Peyer's patch (tissue), 4 donors: ENCODE measurements around the gene PHACTR3. TPM values are rescaled to one million over a fixed set of nuclear protein-coding genes. Genes with fewer than 3 reads are reported as not detected.
"Not testable (repeated sequence)": the region's sequence is repeated elsewhere in the genome, so short reads cannot be mapped to it uniquely, and the experiment has no call there.

Experiments
- DNase-seq, 3 donors: peaks; one replicate each; pipeline ENCODE4 v3.0.0-alpha.2; 2017 to 2019
- H3K27ac ChIP-seq, 4 donors: fragments of 200-600 bp; sonication (generic); one replicate each; pipeline ENCODE4 v1.5.1; 2016 to 2019
- H3K27me3 ChIP-seq, 2 donors: fragments of 200-600 bp; sonication (generic); one replicate each; pipeline ENCODE4 v1.5.1; 2019
- H3K36me3 ChIP-seq, 3 donors: fragments of 200-600 bp; sonication (generic); one replicate each; pipeline ENCODE4 v1.5.1; 2016 to 2019
- H3K4me1 ChIP-seq, 4 donors: fragments of 200-600 bp; sonication (generic); one replicate each; pipeline ENCODE4 v1.5.1; 2016 to 2019
- H3K4me3 ChIP-seq, 4 donors: fragments of 200-600 bp; sonication (generic); 1 replicate in 3 of 4; 2 replicates in 1 of 4; pipeline ENCODE4 v1.5.1; 2016 to 2019; ENCODE audit warnings: mild to moderate bottlenecking in 1 of 4
- H3K9me3 ChIP-seq, 4 donors: fragments of 200-600 bp; sonication (generic); one replicate each; pipeline ENCODE4 v1.5.1; 2016 to 2019; ENCODE audit warnings: mild to moderate bottlenecking in 1 of 4
- POLR2A ChIP-seq, 2 donors: fragments of 450-650 bp; IDR thresholded peaks; one replicate each; pipeline ENCODE4 v1.5.1; 2017; ENCODE audit warnings: antibody characterized with exemption in 2 of 2, mild to moderate bottlenecking in 2 of 2, moderate library complexity in 2 of 2
- total RNA-seq, 4 donors: library from RNA; depleted of rRNA; stranded (reverse); fragments of >200 nt; gene quantifications; one replicate each; pipeline ENCODE4 v1.1.0, GENCODE V29; 2016
- TF ChIP-seq, protein P1 (sequence below), 6 experiments: fragments of 450-650 bp in 4 of 6; fragments of 200-600 bp in 2 of 6; sonication (generic) in 1 of 6; IDR thresholded peaks; one replicate each; pipeline ENCODE4 v1.5.1; 2017 to 2019; ENCODE audit warnings: antibody characterized with exemption in 6 of 6, mild to moderate bottlenecking in 3 of 6, moderate library complexity in 1 of 6

Gene PHACTR3
- total RNA-seq, 4 donors from 2014 or later = 14.9 to 31.5 (median 22.9) TPM

DNA sequence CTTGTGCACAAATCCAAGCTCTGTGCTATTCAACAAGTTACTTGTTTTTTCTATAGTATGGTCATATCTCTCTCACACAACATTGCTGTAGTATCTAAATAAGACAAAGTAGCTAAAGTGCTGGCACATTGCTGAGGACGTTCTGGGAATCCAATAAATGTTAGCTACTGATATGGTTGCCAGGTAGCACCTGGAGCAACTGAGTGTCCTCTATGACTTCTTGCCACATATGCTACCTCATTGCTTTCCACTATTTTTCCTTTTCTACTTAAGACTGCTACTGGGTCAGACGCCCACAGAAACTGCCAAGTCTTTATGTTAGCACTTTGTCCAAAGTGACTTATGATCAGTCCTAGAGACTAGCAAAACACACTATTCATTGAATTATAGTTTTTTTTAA lies 243.8 kb downstream of the PHACTR3 start:
- H3K27me3 ChIP-seq = no peaks in the 10 kb centered on the region
- H3K36me3 ChIP-seq = no peaks in the 10 kb centered on the region
- no peak for DNase-seq
- TF ChIP-seq, protein P1, sequence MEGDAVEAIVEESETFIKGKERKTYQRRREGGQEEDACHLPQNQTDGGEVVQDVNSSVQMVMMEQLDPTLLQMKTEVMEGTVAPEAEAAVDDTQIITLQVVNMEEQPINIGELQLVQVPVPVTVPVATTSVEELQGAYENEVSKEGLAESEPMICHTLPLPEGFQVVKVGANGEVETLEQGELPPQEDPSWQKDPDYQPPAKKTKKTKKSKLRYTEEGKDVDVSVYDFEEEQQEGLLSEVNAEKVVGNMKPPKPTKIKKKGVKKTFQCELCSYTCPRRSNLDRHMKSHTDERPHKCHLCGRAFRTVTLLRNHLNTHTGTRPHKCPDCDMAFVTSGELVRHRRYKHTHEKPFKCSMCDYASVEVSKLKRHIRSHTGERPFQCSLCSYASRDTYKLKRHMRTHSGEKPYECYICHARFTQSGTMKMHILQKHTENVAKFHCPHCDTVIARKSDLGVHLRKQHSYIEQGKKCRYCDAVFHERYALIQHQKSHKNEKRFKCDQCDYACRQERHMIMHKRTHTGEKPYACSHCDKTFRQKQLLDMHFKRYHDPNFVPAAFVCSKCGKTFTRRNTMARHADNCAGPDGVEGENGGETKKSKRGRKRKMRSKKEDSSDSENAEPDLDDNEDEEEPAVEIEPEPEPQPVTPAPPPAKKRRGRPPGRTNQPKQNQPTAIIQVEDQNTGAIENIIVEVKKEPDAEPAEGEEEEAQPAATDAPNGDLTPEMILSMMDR (IDR thresholded peaks at IDR 0.05) = no peak
- no peak for TF ChIP-seq POLR2A (IDR thresholded peaks at IDR 0.05)
- H3K4me1 ChIP-seq = no peaks in the 10 kb centered on the region
- H3K4me3 ChIP-seq = no peak overlapping the region
- H3K27ac ChIP-seq = no peak overlapping the region
- no peaks in the 10 kb centered on the region for H3K9me3 ChIP-seq

DNA sequence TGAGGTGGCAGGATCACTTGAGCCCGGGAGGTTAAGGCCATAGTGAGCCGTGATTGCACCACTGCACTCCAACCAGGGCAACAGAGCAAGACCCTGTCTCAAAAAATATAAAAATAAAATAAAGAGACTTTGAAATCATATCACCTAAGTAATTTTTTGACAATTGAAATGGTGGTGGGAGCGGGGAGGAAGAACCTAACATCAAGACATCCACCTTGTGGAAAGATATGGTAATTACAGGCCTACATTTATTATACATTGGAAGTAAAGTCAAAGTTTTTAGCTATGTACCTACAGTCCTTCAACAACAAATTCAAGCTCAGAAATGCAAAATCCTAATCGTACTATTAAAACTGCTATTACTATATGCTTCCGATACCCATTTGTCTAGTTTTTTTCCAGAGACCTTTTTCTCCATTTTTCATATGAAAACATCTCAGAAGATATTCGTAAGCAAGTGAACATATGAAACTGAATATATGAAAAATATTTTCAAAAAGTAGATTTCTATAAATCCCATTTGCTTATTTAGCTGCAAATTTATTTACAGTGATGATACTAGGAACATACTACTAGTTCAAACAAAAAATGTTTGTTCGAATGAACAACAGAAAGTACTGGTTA lies 245.8 kb downstream of the PHACTR3 start:
- Histone ChIP-seq H3K4me1 (no peaks in the 10 kb centered on the region), H3K4me3 (no peak overlapping the region), H3K27ac (no peak overlapping the region), H3K9me3 (no peaks in the 10 kb centered on the region), H3K27me3 (no peaks in the 10 kb centered on the region), H3K36me3 (no peaks in the 10 kb centered on the region)
- TF ChIP-seq POLR2A (IDR thresholded peaks at IDR 0.05) = no peak
- TF ChIP-seq, protein P1 (IDR thresholded peaks at IDR 0.05) = peak; percentile 32 to 87 (median 78)
- DNase-seq = no peak

DNA sequence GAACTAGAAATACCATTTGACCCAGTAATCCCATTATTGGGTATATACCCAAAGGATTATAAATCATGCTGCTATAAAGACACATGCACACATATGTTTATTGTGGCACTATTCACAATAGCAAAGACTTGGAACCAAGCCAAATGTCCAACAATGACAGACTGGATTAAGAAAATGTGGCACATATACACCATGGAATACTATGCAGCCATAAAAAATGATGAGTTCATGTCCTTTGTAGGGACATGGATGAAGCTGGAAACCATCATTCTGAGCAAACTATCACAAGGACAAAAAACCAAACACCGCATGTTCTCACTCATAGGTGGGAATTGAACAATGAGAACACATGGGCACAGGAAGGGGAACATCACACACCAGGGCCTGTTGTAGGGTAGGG lies 252.2 kb downstream of the PHACTR3 start:
- H3K4me3 ChIP-seq, H3K27ac ChIP-seq, H3K9me3 ChIP-seq, H3K36me3 ChIP-seq, H3K4me1 ChIP-seq, DNase-seq, H3K27me3 ChIP-seq: not testable (repeated sequence)

DNA sequence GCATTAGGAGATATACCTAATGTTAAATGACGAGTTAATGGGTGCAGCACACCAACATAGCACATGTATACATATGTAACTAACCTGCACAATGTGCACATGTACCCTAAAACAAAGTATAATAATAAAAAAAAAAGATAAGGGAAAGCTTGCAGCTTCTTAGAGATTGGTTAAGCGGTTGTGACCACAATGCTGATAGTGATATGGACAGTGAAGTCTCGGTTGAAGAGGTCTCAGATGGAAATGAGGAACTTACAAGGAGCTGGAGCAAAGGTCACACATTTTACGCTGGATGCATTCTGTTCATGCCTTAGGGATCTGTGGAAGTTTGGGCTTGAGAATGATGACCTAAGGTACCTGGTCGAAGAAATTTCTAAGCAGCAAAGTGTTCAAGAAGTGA lies 252.6 kb downstream of the PHACTR3 start:
- DNase-seq, H3K4me3 ChIP-seq, H3K27me3 ChIP-seq, H3K27ac ChIP-seq, H3K9me3 ChIP-seq, H3K36me3 ChIP-seq, H3K4me1 ChIP-seq: not testable (repeated sequence)

DNA sequence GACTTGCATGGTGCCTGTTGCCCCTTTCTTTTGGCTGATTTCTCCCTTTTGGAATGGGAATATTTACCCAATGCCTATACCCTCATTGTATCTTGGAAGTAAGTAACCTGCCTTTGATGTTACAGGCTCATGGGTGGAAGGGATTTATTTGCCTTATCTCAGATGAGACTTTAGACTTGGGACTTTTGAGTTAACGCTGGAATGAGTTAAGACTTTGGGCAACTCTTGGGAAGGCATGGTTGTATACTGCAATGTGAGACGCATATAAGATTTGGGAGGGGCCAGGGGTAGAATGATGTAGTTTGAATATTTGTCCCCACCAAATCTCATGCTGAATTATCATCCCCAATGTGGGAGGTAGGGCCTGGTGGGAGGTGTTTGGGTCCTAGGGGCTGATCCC lies 253.6 kb downstream of the PHACTR3 start:
- Histone ChIP-seq H3K4me3 (no peak overlapping the region), H3K27me3 (no peaks in the 10 kb centered on the region), H3K9me3 (no peaks in the 10 kb centered on the region), H3K36me3 (no peaks in the 10 kb centered on the region), H3K27ac (no peak overlapping the region), H3K4me1 (no peaks in the 10 kb centered on the region)
- TF ChIP-seq POLR2A (IDR thresholded peaks at IDR 0.05) = no peak
- TF ChIP-seq, protein P1 (IDR thresholded peaks at IDR 0.05) = no peak
- no peak for DNase-seq

DNA sequence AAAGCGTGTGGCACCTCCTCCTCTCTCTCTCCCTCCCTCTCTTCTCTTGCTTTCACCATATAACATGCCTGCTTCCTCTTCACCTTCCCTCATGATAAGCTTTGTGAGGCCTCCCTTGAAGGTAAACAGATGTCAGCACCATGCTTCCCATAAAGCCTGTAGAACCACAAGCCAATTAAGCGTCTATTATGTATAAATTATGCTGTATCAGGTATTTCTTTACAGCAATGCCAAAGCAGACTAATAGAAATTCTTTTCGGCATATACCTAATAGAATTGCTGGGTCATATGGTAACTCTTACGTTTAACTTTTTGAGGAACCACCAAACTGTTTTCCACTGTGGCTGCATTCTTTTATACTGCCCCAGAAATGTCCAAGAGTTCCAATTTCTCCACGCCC lies 254.1 kb downstream of the PHACTR3 start:
- no peak for TF ChIP-seq POLR2A (IDR thresholded peaks at IDR 0.05)
- TF ChIP-seq, protein P1 (IDR thresholded peaks at IDR 0.05) = no peak
- H3K27ac ChIP-seq = no peak overlapping the region
- no peaks in the 10 kb centered on the region for H3K27me3 ChIP-seq
- no peak for DNase-seq
- no peaks in the 10 kb centered on the region for H3K4me1 ChIP-seq
- H3K4me3 ChIP-seq = no peak overlapping the region
- H3K9me3 ChIP-seq = no peaks in the 10 kb centered on the region
- H3K36me3 ChIP-seq = no peaks in the 10 kb centered on the region

DNA sequence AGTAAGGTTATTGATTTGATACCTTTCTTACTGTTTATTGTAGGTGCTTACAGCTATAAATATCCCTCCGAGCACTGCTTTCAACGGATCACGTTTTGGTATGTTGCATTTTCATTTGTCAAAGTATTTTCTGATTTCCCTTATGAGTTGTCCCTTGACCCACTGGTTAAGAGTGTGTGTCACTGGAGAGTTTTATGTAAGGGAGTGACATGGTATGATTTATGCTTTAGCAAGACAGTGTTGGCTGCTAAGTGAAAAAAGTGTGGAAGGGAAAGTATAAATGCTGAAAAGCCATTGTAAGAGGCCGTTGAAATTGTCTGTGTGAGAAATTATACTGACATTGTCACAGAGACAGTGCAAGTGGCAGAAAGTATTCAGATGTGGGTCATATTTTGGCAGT lies 257.1 kb downstream of the PHACTR3 start:
- Histone ChIP-seq H3K4me3 (no peak overlapping the region), H3K4me1 (no peaks in the 10 kb centered on the region), H3K9me3 (no peaks in the 10 kb centered on the region), H3K27me3 (no peaks in the 10 kb centered on the region), H3K27ac (no peak overlapping the region), H3K36me3 (no peaks in the 10 kb centered on the region)
- TF ChIP-seq POLR2A (IDR thresholded peaks at IDR 0.05) = no peak
- TF ChIP-seq, protein P1 (IDR thresholded peaks at IDR 0.05) = no peak
- DNase-seq = no peak
